Lung (tissue), 12 donors: ENCODE results near the gene CCDC78. TPM values are rescaled to one million over a fixed set of nuclear protein-coding genes. Genes with fewer than 3 reads are reported as not detected.

Source experiments
- ATAC-seq: fragments of 200-7000 bp; cut with Tn5 transposase; one replicate; pipeline ENCODE4 v1.9.1; 2020; ENCODE audit warnings: moderate number of reproducible peaks; ENCODE audit not compliant: insufficient read depth, low FRiP score
- DNase-seq, 3 donors: peaks; one replicate each; pipeline ENCODE4 v3.0.0-alpha.2; 2013 to 2017
- H3K27ac ChIP-seq, 2 donors: one replicate each; pipeline ENCODE4 v1.5.1; 2013; ENCODE audit warnings: mild to moderate bottlenecking in 2 of 2, moderate library complexity in 2 of 2, control low read depth in 1 of 2, inconsistent platforms in 1 of 2, low read depth in 1 of 2, low read length in 1 of 2
- H3K27me3 ChIP-seq, 3 donors: one replicate each; pipeline ENCODE4 v1.5.1; 2013; ENCODE audit warnings: low read length in 2 of 3; ENCODE audit not compliant: control insufficient read depth in 3 of 3, insufficient read depth in 3 of 3
- H3K36me3 ChIP-seq, 4 donors: one replicate each; pipeline ENCODE4 v1.5.1; 2013; ENCODE audit warnings: low read length in 4 of 4, mild to moderate bottlenecking in 1 of 4, moderate library complexity in 1 of 4; ENCODE audit not compliant: control insufficient read depth in 4 of 4, insufficient read depth in 4 of 4
- H3K4me1 ChIP-seq, 5 donors: one replicate each; pipeline ENCODE4 v1.5.1; 2013; ENCODE audit warnings: low read length in 5 of 5, mild to moderate bottlenecking in 2 of 5, moderate library complexity in 1 of 5; ENCODE audit not compliant: control insufficient read depth in 5 of 5, insufficient read depth in 5 of 5
- H3K4me3 ChIP-seq: one replicate; pipeline ENCODE4 v1.5.1; 2013; ENCODE audit warnings: mild to moderate bottlenecking, control low read depth, moderate library complexity
- H3K9ac ChIP-seq, 2 donors: one replicate each; pipeline ENCODE4 v1.5.1; 2013; ENCODE audit warnings: low read length in 2 of 2, control low read depth in 1 of 2; ENCODE audit not compliant: insufficient read depth in 1 of 2
- H3K9me3 ChIP-seq, 4 donors: one replicate each; pipeline ENCODE4 v1.5.1; 2013; ENCODE audit warnings: low read length in 3 of 4, mild to moderate bottlenecking in 1 of 4, moderate library complexity in 1 of 4; ENCODE audit not compliant: control insufficient read depth in 4 of 4, insufficient read depth in 3 of 4
- WGBS, 2 donors: extraction: QIAGEN DNeasy Blood & Tissue Kit; methylation state at CpG; one replicate each; pipeline ENCODE4 v1.1.7; 2013; 5-methylcytosine and 5-hydroxymethylcytosine counted together
- polyA plus RNA-seq, 2 donors: library from polyadenylated mRNA; stranded (reverse); fragments of 200-250 nt; gene quantifications; one replicate each; pipeline ENCODE4 v1.2.1, GENCODE V29; 2013
- total RNA-seq, 2 donors: library from RNA; depleted of rRNA in 1 of 2; stranded (reverse); fragments of >200 nt in 1 of 2; gene quantifications; one replicate each; pipeline ENCODE4 v1.2.1, GENCODE V29; 2014 to 2021
- TF ChIP-seq, protein P1 (sequence below): IDR thresholded peaks from 2 replicates; pipeline ENCODE4 v1.5.1; 2012; ENCODE audit warnings: mild to moderate bottlenecking; ENCODE audit errors: control extremely low read depth, extremely low read depth
- donor health status: control.
- donor health status: control.
- donor health status: Bipolar disorder and iron deficiency.
- donor health status: healthy.
- donor health status: DM: yes; HTN: yes; CAD: no.

CCDC78 gene
- total and polyA plus RNA-seq, 4 donors: 25.6 to 71.6 (median 37.0) TPM

DNA sequence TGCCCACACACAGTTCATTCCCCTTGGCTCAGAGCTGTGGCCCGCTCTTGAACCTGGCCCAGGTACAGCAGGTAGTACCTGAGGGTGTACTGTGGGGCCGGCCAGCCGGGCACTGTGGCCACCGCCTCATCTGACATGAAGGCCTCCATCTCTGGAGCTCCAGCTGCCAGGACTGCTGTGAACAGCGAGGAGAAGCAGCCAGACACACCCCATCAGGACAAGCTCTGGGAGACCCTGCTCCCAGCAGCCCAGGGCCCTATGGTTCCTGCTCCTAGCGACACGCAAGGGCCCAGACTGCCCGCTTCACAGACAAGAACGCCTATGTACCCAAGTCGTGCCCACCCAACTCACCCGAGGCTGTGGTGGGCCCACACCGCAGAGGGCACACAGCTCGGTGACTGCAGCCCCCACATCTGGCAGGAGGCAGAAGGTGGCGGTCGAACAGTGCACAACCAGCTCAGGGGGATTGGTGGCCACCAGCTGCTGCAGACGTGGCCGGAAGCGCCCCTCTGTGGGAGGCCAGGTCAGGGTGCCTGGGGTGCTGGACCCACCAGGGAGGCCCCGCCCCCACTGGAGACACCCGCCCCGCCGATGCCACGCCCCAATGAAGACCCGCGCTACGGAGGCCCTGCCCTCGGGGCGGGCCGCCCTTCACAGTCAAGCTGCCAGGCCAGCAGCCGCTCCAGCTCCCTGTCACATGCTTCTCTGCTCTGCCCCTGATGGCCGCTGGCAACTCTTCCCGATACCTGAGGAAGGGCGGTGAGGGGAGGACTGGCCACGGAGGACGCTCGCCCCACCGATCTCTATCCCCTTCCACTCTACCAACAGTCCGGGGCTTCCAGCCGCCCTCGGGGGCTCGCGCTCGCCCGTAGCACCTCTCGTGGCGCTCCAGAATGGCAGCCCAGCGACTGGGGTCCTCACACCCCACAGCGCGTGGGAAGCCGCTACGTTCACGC lies 47.1 kb downstream of the CCDC78 start:
- DNase-seq (peak; percentile 88 to 91 (median 91)), ATAC-seq (no peak)
- 24 to 29% methylated on average over 40 to 52 of the region's 52 CpGs for WGBS, 2 donors
- no peaks in the 10 kb centered on the region for H3K9me3 ChIP-seq
- H3K4me1 ChIP-seq: peaks cover 4 to 40% (median 20%) of the 10 kb centered on the region in 5 donors
- peaks cover 3 to 17% (median 15%) of the 10 kb centered on the region in 4 donors for H3K36me3 ChIP-seq
- H3K9ac ChIP-seq: no peak overlapping the region
- TF ChIP-seq, protein P1, sequence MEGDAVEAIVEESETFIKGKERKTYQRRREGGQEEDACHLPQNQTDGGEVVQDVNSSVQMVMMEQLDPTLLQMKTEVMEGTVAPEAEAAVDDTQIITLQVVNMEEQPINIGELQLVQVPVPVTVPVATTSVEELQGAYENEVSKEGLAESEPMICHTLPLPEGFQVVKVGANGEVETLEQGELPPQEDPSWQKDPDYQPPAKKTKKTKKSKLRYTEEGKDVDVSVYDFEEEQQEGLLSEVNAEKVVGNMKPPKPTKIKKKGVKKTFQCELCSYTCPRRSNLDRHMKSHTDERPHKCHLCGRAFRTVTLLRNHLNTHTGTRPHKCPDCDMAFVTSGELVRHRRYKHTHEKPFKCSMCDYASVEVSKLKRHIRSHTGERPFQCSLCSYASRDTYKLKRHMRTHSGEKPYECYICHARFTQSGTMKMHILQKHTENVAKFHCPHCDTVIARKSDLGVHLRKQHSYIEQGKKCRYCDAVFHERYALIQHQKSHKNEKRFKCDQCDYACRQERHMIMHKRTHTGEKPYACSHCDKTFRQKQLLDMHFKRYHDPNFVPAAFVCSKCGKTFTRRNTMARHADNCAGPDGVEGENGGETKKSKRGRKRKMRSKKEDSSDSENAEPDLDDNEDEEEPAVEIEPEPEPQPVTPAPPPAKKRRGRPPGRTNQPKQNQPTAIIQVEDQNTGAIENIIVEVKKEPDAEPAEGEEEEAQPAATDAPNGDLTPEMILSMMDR: no peak
- H3K4me3 ChIP-seq: no peak overlapping the region
- H3K27ac ChIP-seq: peak overlapping the region; percentile 59 to 61
- no peaks in the 10 kb centered on the region for H3K27me3 ChIP-seq

DNA sequence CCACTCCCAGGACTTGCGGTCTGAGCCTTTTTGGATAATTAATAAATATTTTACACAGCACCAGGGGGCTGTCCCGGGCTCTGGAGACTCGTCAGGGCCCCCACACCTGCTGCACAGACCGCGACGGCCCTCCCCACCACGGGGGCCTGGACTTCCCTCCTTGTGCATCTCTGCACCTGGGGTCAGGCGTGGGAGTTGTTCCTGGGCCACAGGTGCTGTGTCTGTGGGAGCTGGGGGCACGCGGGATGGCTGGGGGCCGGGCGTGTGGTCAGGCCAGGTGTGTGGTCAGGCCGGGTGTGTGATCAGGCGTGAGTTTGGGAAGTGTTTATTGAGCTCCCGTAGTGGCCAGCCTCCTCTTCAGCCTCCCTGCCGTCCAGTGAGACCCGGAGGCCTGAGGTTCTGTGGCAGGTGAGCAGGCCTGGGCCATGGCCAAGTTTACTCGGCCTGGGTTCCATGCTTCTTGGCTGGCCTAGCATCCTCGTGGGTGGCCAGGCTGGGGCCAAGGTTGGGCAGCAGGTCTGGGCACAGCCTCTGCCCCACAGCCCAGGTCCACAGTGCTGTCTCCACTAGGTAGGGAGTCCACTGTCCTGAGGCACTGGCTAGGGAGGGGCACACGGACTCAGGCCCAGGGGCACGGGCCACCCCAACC lies 47.9 kb downstream of the CCDC78 start:
- ATAC-seq (no peak), DNase-seq (no peak)
- Histone ChIP-seq H3K4me3 (no peak overlapping the region), H3K9ac (no peak overlapping the region), H3K4me1 (peaks cover 4 to 34% (median 20%) of the 10 kb centered on the region in 5 donors), H3K9me3 (no peaks in the 10 kb centered on the region), H3K27me3 (no peaks in the 10 kb centered on the region), H3K36me3 (peaks cover 6 to 23% (median 15%) of the 10 kb centered on the region in 4 donors), H3K27ac (no peak overlapping the region)
- TF ChIP-seq, protein P1: no peak
- WGBS, 2 donors: 80 to 84% methylated on average over 19 to 21 of the region's 21 CpGs

DNA sequence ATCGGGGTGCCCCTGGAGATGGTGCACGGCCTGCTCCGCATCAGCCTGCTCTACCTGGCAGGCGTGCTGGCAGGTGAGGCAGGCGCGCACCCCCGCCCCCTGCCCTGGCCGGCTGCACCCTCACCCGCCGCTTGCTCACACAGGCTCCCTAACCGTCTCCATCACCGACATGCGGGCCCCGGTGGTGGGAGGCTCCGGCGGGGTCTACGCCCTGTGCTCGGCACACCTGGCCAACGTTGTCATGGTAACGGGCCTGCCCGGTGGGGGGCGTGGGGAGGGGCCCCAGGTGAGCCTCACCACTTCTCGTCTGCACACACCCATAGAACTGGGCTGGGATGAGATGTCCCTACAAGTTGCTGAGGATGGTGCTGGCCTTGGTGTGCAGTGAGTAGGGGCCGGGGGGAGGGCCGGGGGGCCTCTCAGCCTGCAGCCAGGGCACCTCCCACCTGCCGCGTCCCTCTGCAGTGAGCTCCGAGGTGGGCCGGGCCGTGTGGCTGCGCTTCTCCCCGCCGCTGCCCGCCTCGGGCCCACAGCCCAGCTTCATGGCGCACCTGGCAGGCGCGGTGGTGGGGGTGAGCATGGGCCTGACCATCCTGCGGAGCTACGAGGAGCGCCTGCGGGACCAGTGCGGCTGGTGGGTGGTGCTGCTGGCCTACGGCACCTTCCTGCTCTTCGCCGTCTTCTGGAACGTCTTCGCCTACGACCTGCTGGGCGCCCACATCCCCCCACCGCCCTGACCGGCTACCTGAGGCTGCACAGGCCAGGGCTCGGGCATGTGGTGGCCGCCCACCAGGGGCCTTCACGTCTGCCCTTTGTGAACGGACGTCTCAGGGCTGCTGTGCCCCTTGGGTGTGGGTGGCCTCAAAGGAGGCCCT lies 48.7 kb downstream of the CCDC78 start:
- 54 to 62% methylated on average over 47 to 57 of the region's 57 CpGs for WGBS, 2 donors
- DNase-seq: no peak
- TF ChIP-seq, protein P1: no peak

More for the DNA sequence above, 48.7 kb downstream of the CCDC78 start:
- H3K36me3 ChIP-seq: peaks cover 7 to 24% (median 14%) of the 10 kb centered on the region in 4 donors
- no peak overlapping the region for H3K9ac ChIP-seq
- ATAC-seq: no peak
- H3K9me3 ChIP-seq: peaks cover 0 to 2% (median 0%) of the 10 kb centered on the region in 4 donors
- H3K27ac ChIP-seq: no peak overlapping the region
- H3K27me3 ChIP-seq: no peaks in the 10 kb centered on the region
- H3K4me3 ChIP-seq: no peak overlapping the region
- peaks cover 4 to 28% (median 17%) of the 10 kb centered on the region in 5 donors for H3K4me1 ChIP-seq
